Measurements from ENCODE around the gene CXXC1.

Gene CXXC1

GRCh38 chr18:50273203-50274043 is 14.1 kb downstream of the CXXC1 start:
- no peak for TF ChIP-seq CTCF (IDR thresholded peaks at IDR 0.05; ENCODE audit: low read depth, low read length)
- H3K4me3 ChIP-seq (ENCODE audit: low read depth, low read length): no peak overlapping the region

- TF ChIP-seq CTCF (IDR thresholded peaks at IDR 0.05; ENCODE audit: low read depth, low read length): no peak
- H3K4me3 ChIP-seq (ENCODE audit: low read depth, low read length): no peak overlapping the region
These were observed 14.9 kb downstream of the CXXC1 start for GRCh38 chr18:50272568-50272967.

GRCh38 chr18:50268022-50268747 is 19.3 kb downstream of the CXXC1 start:
- H3K4me3 ChIP-seq (ENCODE audit: low read depth, low read length): no peak overlapping the region
- TF ChIP-seq CTCF (IDR thresholded peaks at IDR 0.05; ENCODE audit: low read depth, low read length): peak; percentile 55

- TF ChIP-seq CTCF (IDR thresholded peaks at IDR 0.05; ENCODE audit: low read depth, low read length): no peak
- H3K4me3 ChIP-seq (ENCODE audit: low read depth, low read length): peak within 1 kb of the TSS; percentile 73
These were observed 21.2 kb downstream of the CXXC1 start, which contains the start of gene CFAP53 for GRCh38 chr18:50266248-50266704. Gene CFAP53, minus strand, starts transcription at chr18:50266495. Its CDS starts 91 bp downstream, at chr18:50266404.

- TF ChIP-seq CTCF (IDR thresholded peaks at IDR 0.05; ENCODE audit: low read depth, low read length): no peak
- no peak overlapping the region for H3K4me3 ChIP-seq (ENCODE audit: low read depth, low read length)
These were observed 24.5 kb downstream of the CXXC1 start for GRCh38 chr18:50262977-50263376.

- TF ChIP-seq CTCF (IDR thresholded peaks at IDR 0.05; ENCODE audit: low read depth, low read length): no peak
- no peak overlapping the region for H3K4me3 ChIP-seq (ENCODE audit: low read depth, low read length)
These were observed 36.6 kb downstream of the CXXC1 start for GRCh38 chr18:50250935-50251334.

- no peak for TF ChIP-seq CTCF (IDR thresholded peaks at IDR 0.05; ENCODE audit: low read depth, low read length)
- H3K4me3 ChIP-seq (ENCODE audit: low read depth, low read length): no peak overlapping the region
These were observed 37.9 kb downstream of the CXXC1 start for GRCh38 chr18:50249576-50249975.

Measured in WI38 (cell line).